ENCODE data around the gene ANKS6. TPM values are rescaled to one million over a fixed set of nuclear protein-coding genes. Genes with fewer than 3 reads are reported as not detected.

ANKS6 gene
- total RNA-seq, 1 experiment from 2014 or later = 16.4 TPM

GRCh38 chr9:98798254-98798653, 1.9 kb upstream of the ANKS6 start:
- DNase-seq (ENCODE audit: low read depth, low spot score) = no peak
- in situ Hi-C loops (cut with HindIII; ENCODE audit: low pct_unique_long_range_greater_than_20kb, low sequenced_read_pairs) = no loop called here

DNA sequence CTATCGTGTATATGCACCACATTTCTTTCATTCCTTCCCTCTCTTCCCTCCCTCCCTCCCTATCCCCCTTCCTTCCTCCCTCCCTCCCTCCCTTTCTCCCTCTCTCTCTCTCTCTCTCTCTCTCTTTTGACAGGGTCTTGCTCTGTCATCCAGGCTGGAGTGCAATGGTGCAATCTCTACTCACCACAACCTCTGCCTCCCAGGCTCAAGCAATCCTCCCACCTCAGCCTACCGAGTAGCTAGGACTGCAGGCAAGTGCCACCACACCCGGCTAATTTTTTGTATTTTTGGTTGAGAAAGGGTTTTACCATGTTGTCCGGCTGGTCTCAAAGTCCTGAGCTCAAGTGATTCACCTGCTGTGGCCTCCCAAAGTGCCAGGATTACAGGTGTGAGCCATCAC, 1.1 kb upstream of the ANKS6 start:
- no peak for DNase-seq (ENCODE audit: low read depth, low spot score)
- in situ Hi-C loops (cut with HindIII; ENCODE audit: low pct_unique_long_range_greater_than_20kb, low sequenced_read_pairs) = no loop called here

DNA sequence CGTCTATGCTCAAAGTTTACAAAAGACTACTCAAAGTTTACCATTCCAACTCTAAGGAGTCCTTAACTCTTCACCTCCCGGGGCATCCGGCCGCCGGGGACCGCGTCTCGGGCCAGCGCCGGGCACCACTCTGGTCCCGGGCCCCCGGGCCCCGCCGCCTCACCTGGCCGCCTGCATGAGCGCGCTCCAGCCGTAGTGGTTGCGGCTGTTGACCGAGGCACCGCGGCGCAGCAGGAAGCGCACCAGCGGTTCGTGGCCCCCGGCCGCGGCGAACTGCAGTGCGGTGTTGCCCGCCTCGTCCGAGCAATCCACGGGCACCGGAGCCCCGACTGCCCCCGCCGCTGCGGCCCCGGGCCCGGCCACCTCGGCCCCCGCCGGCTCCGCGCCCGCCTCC, 388 bp downstream of the ANKS6 start:
- no peak for DNase-seq (ENCODE audit: low read depth, low spot score)
- in situ Hi-C loops (cut with HindIII; ENCODE audit: low pct_unique_long_range_greater_than_20kb, low sequenced_read_pairs) = no loop called here

DNA sequence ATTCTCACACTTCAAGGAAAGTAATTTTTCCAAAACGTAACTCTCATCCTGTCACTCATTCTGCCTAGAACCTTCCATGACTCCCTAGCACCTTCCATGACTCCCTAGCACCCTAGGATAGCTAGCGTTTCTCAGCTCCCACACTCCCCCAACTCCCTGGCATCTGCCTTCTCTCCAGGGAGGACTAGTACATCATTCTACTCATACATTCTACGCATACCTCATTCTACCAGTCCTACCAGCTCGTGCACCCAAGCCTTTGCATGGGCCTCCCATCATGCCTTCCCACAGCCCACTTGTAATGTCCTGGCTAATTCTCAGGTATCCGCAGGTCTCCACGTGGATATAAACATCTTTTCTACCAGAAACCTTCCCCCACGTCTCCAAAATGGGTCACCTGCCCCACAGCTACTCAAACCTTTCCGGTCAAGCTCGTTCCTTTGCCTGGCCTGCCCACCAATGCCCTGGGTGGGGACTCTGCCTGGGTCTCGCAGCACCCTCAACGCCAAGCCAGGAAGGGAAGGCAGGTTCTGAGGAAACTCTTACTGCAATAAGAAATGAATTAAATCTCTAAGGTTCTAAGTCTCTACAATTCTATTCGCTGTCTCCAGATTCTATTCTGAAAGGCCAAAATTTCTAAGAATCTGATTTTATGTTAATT, 930 bp downstream of the ANKS6 start:
- in situ Hi-C loops (cut with HindIII; ENCODE audit: low pct_unique_long_range_greater_than_20kb, low sequenced_read_pairs) = no loop called here
- no peak for DNase-seq (ENCODE audit: low read depth, low spot score)

DNA sequence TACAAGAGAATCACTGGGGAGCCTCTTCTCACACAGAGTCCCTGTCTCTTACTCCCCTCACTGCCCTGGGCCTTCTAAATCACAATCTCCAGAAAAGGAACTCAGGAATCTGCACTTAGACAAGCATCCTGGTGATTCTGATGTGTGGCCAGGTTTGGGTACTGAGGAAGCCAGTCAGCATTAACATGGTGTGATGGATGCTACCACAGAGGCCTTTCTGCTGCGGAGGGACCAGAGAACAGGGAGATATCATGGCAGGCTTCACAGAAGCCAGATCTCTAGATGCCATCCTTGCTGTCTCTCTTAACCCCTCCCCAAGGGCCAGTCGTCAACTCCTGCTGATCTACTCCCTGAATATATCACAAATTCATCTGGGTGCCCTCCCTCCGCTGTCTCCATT, 1.6 kb downstream of the ANKS6 start:
- in situ Hi-C loops (cut with HindIII; ENCODE audit: low pct_unique_long_range_greater_than_20kb, low sequenced_read_pairs) = no loop called here
- no peak for DNase-seq (ENCODE audit: low read depth, low spot score)

GRCh38 chr9:98793031-98793430, 3.3 kb downstream of the ANKS6 start:
- DNase-seq (ENCODE audit: low read depth, low spot score) = no peak
- in situ Hi-C loops (cut with HindIII; ENCODE audit: low pct_unique_long_range_greater_than_20kb, low sequenced_read_pairs) = no loop called here

- DNase-seq (ENCODE audit: low read depth, low spot score) = no peak
- in situ Hi-C loops (cut with HindIII; ENCODE audit: low pct_unique_long_range_greater_than_20kb, low sequenced_read_pairs) = no loop called here
Observed at GRCh38 chr9:98791608-98792490, 4.5 kb downstream of the ANKS6 start.

GRCh38 chr9:98790842-98791607, 5.3 kb downstream of the ANKS6 start:
- peak; percentile 79 for DNase-seq (ENCODE audit: low read depth, low spot score)
- in situ Hi-C loops (cut with HindIII; ENCODE audit: low pct_unique_long_range_greater_than_20kb, low sequenced_read_pairs) = no loop called here

- no peak for DNase-seq (ENCODE audit: low read depth, low spot score)
- in situ Hi-C loops (cut with HindIII; ENCODE audit: low pct_unique_long_range_greater_than_20kb, low sequenced_read_pairs) = no loop called here
Observed at GRCh38 chr9:98790134-98790841, 6.1 kb downstream of the ANKS6 start.

- in situ Hi-C loops (cut with HindIII; ENCODE audit: low pct_unique_long_range_greater_than_20kb, low sequenced_read_pairs) = no loop called here
- DNase-seq (ENCODE audit: low read depth, low spot score) = no peak
Observed at GRCh38 chr9:98789483-98790133, 6.7 kb downstream of the ANKS6 start.

DNA sequence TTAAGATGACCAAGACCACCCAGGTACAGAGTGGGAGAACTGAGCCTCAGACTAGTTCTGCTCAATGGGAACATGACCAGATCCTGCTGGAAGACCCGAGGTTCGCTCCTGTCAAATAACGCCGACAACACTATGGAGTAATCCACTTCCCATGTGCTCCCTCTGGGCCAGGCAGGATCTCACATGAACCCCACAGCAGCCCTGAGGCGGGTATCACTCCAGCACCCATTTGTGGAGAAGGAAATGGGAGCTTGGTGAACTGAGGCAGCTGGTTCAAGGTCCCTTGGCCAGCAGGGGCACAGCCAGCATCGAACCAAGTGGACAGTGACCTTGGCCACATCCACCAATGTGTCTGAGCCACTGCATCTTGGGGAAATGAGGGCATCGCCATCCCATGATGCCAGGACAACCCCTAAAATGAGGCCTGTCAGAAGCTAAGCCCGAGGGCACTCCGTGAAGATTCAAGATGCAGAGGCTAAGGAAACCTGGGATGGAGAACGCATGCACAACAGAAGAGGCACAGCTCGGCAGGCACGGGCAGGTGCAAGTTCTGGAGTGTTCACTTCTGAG, 8.5 kb downstream of the ANKS6 start:
- DNase-seq (ENCODE audit: low read depth, low spot score) = no peak
- in situ Hi-C loops (cut with HindIII; ENCODE audit: low pct_unique_long_range_greater_than_20kb, low sequenced_read_pairs) = no loop called here

DNA sequence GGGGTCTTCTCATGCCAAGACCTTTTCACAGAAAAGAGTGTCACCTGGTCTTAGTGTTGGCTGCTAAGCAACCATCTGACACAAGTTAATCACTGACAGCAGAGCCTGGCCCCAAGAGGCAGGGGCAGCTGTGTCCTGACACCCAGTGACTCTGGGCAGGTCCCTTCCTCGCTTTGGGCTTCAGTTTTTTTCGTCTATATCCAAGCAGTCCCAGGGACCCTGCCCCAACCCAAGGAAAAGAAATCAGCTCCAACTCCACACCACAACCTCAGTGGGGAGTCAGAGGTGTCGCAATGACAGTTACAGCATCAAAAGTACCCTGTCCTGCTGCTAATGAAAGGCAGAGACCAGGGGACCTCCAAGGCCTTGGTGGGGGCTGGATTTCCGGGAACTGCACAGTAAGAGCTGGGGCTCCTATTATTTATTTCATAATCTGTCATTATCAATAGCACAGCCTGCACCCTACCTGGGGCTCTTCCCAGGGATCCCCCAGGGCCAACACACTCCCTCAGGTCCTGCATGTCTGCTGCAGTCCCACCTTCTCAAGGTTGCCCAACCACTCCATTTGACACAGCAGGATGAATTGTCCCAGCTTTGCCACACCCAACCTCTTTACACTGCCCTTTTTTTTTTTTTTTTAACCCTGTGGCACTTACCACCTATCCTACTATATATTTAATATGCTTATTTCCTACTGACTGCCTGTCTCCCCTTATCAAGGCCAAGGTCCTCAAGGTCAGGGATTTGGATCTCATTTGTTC, 9.4 kb downstream of the ANKS6 start:
- DNase-seq (ENCODE audit: low read depth, low spot score) = no peak
- in situ Hi-C loops (cut with HindIII; ENCODE audit: low pct_unique_long_range_greater_than_20kb, low sequenced_read_pairs) = no loop called here

GRCh38 chr9:98784831-98785806, 11.2 kb downstream of the ANKS6 start:
- no peak for DNase-seq (ENCODE audit: low read depth, low spot score)
- in situ Hi-C loops (cut with HindIII; ENCODE audit: low pct_unique_long_range_greater_than_20kb, low sequenced_read_pairs) = no loop called here

GRCh38 chr9:98783518-98784226, 12.7 kb downstream of the ANKS6 start:
- in situ Hi-C loops (cut with HindIII; ENCODE audit: low pct_unique_long_range_greater_than_20kb, low sequenced_read_pairs) = no loop called here
- DNase-seq (ENCODE audit: low read depth, low spot score) = no peak

All from SK-MEL-5 (cell line).